GM21528 (cell line): ENCODE measurements around the gene DAB1.

Experiments
- ATAC-seq: cut with Tn5 transposase; IDR thresholded peaks from one replicate; pipeline ENCODE4 v1.9.1; 2021; ENCODE audit warnings: mild to moderate bottlenecking, moderate library complexity; ENCODE audit not compliant: unreplicated experiment, low FRiP score

Gene DAB1

GRCh38 chr1:57418971-57419370, 4.9 kb downstream of the DAB1 start:
- ATAC-seq: no peak

- ATAC-seq: no peak
Measured at GRCh38 chr1:57411262-57411661, 12.6 kb downstream of the DAB1 start.

GRCh38 chr1:57410508-57410907, 13.4 kb downstream of the DAB1 start:
- ATAC-seq: no peak

DNA sequence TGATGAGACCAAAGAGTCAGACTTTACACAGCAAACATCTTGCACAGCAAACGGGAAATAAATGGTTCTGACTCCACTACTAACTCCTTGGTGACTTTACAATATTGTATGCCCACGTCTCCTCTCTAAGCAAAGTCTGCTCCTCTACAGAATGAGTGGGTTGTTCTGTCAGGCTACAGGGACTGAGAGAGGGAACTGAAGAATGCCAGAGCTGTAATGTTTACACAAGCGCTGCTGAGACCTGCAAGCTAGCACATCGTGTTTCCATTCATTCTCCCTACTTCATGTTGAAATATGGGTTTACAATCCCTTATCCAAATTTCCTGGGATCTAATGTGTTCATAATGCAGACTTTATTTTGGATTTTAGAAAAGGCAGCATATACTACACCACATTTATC, 15.9 kb downstream of the DAB1 start:
- ATAC-seq: no peak

DNA sequence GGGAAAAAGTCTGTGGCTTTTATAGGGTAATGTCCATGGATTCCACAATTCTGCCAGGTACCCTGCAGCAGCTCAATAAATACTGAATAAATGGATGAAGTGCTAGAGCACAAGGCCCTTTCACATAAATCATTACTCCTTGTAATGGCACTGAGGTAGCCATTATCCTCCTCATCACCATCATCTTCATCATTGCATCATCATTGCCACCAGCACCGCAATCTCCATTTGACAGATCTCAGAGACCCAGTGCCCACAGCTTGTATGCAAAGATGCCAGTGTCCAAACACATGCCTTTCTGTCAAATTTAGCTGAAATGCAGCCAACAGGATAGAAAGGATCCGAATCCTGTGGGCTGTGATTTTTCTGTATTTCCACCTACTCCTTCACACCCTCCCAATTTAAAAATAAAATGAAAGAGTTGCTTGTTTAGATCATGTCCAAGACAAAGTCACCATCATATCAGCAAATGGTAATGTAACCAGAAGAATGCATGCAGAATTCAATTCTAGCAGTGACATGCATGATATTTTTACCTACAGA, 17.4 kb downstream of the DAB1 start:
- no peak for ATAC-seq

- ATAC-seq: no peak
Measured at GRCh38 chr1:57404884-57405283, 19.0 kb downstream of the DAB1 start.

DNA sequence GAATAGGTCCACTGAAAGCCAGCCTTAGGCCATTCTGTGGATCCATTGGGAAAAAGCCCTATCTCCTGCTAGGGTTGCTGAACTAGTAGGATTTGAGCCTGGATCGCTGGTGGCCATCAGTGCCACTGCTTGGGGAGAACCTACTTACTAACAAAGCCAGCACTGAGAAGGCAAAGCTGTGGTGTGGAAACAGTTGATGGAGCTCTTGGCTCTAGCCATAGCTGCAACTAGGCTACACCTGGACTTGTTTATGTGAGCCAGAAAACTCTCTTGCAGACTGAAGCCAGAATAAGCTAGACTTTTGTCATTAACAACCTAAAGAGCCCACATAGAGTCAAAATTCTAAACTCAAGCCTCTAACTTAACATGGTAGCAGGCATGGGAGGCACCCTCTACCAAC, 20.7 kb downstream of the DAB1 start:
- no peak for ATAC-seq

DNA sequence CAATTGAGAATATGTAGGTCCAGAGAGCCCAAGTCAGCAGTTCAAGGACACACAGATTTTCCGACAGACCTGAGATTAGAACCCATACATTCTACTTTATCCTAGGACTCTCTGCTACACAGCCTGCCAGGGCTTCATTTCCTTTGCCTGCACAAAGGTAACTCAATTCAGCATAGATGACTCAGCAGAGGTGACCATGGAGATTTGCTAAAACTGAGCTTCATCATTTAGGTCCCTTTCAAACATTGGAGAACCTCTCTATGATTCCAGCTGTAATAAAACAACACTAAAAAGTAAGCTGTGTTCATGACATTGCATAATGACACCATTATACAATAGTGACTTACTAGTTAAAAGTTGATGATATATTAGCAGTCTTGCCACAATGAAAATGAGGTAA, 22.2 kb downstream of the DAB1 start:
- no peak for ATAC-seq

DNA sequence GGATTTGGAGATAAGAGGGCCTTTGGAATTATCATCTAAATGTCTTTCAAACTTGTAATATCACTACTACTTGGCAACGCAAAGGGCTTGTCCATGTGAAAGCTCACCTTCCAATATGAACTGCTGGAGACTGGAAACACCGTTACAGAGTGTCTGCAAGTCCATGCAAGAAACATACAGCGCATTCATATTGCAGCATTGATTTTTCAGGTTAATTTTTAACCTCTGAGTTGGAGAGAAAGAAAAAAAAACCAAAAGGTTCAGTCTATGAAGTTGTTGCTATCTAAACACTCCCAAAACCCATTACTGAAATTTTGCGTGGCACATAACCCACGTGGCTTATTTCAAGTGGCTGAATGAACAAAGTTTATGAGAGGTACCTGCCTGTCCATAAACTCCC, 23.8 kb downstream of the DAB1 start:
- no peak for ATAC-seq

DNA sequence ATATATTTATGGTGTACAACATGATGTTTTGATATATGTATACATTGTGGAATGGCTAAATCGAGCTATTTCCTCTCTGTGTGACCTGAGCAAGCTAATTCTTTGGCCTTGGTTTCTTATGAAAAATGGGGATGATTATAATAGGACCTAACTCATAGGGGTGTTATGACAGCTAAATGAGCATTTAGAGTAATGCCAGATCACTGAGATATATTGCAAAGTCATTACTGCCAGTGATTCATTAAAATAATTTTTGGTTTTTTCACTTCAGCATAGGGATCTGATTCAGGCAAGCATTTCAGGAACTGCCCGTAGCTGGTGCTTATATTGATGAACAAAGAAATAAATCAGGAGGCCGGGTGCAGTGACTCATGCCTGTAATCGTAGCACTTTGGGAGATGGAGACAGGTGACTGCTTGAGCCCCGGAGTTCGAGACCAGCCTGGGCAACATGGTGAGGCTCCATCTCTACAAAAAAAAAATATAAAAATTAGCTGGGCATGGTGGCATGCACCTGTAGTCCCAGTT, 30.7 kb downstream of the DAB1 start:
- ATAC-seq: no peak

DNA sequence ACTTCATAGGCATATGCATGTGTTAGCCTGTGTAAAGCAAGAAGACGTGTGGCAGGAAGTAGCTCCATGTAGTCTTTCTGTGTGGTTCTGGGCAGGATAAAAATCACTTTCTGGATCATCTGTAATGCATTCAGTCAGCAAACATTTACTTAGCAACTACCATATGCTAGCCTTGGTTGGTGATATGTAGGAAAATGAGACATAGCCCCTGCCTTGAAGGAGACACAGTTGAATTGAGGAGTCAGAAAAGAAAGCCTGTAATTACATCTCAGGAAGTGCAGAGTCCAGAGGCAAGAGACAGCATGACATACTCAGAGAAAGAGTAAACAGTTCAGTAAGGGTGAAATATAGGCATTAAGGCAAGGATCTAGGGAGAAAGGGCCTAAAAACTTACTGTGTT, 38.5 kb downstream of the DAB1 start:
- no peak for ATAC-seq

DNA sequence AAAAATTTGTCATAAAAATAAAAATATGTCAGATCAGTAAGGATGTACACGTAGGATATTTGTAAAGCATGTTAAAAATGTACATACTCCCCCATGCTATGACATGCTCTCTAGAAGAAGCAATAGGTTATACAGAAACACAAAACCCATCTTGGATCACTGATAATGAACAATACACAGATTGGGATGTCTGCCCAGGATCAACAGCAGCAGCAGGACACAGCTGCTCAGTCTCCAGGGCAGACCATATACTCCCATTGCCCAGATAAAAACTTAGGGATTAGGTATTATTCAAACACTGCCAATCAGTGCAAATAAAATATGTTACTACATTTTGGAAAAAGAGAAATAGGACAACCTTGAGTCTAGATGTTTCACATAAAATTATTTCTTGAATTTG, 39.0 kb downstream of the DAB1 start:
- ATAC-seq: no peak

GRCh38 chr1:57384284-57384683, 39.6 kb downstream of the DAB1 start:
- no peak for ATAC-seq

- ATAC-seq: no peak
Measured at GRCh38 chr1:57381871-57382270, 42.0 kb downstream of the DAB1 start.

- no peak for ATAC-seq
Measured at GRCh38 chr1:57381426-57381825, 42.4 kb downstream of the DAB1 start.

DNA sequence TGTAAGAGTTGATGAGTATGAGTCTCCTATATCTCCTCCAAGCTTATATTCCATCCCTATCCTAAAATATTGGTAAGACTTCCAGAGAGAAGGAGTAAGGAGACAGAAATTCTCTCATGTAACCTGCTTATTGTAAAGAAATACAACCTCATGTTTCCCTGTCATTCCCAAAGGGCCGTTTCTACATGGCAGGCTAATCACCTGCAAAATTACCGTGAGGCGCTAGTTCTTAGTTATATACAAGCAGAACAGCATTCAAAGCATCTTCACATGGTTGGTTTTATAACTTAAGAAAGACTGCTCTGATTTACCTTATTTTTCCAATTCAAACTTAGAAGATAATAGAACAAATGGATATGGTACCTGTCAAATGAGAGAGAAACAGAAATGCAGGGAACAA, 42.9 kb downstream of the DAB1 start:
- no peak for ATAC-seq

- no peak for ATAC-seq
Measured at GRCh38 chr1:57378534-57378933, 45.3 kb downstream of the DAB1 start.

- ATAC-seq: no peak
Measured at GRCh38 chr1:57377339-57378139, 46.3 kb downstream of the DAB1 start.

DNA sequence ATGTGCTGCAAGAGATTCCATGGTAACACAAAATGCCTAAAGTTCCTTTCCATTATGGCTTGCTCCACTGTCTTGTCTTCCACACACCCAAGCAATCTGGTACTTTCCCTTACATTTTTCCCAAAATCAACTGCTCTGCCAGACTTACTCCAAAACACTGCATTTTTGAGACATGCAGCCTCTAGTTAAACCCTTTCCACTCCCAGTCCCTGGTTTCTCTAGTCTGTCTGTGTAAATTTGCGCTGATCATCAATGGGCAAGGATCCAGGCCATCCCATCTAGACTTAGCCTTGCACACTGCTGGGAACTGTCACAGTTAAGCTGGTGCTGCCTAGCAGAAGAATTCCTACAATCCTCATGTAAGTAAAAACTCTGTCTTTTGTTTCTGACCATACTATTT, 47.8 kb downstream of the DAB1 start:
- ATAC-seq: no peak

- no peak for ATAC-seq
Measured at GRCh38 chr1:57369889-57370288, 54.0 kb downstream of the DAB1 start.

DNA sequence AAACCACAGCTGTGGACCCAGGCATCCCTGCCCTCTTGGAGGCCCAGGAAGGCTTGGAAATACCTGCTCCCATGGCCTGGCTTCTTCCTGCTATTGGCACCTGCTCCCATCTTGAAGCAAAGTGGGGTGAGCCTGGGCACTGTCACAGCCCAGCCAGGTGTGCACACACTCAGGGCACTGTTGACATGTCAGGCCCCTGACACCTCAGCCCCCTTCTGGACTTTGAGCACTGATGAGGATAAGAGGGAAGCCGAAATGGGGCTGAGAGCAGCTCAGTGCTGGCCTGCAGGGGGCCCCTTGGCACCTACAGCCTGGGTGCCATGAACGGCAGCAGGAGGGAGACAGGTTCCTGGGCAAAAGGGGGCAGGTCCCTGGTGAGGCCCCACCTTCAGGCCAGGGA, 55.9 kb downstream of the DAB1 start:
- no peak for ATAC-seq

DNA sequence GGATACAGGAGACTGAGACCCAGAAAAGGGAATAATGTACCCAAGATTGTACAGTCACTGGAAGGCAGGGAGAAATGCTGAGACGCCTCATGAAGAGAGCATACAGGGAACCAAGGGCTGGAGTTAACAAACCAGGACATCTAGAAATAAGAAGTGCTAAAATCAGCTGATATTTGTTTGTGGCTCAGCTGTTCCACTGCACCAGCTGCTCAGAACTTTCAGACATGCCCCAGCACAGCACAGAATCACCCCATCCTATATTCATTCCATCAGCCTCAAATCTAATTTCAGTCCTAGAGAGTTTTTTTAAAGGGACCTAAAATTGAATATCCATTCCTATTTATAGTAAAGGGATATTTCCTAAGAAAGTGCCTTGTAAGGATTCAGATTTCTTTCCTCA, 60.2 kb downstream of the DAB1 start:
- ATAC-seq: no peak
